Measurements from ENCODE around the gene AP2A2.

AP2A2 gene

GRCh38 chr11:925496-926301 is at the start of gene AP2A2:
Gene AP2A2 (plus strand): TSS chr11:925870. CDS start chr11:926022, 152 bp downstream.
- DNase-seq: peak; percentile 95

DNA sequence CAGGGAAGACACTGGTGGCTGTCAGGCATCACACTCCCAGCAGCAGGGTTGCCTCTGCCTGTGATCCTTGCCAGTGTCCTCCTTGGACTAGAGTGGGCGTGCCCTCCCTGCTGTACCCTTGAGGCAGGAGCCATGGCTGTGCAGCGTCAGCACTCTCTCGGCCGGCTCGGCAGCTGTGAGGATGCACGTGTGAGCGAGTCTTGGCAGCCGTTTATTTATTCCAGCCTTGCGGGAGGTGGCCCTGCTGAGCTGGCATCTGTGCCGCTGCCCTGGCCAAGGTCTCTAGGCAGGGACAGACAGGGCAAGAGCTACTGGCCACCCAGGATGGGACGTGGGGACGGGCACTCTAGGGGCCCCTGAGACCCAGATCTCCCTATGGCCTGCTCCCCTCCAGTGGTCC is 49.1 kb upstream of the AP2A2 start:
- no peak for DNase-seq

- DNase-seq: peak; percentile 74
Measured at GRCh38 chr11:877565-877964, 48.1 kb upstream of the AP2A2 start.

DNA sequence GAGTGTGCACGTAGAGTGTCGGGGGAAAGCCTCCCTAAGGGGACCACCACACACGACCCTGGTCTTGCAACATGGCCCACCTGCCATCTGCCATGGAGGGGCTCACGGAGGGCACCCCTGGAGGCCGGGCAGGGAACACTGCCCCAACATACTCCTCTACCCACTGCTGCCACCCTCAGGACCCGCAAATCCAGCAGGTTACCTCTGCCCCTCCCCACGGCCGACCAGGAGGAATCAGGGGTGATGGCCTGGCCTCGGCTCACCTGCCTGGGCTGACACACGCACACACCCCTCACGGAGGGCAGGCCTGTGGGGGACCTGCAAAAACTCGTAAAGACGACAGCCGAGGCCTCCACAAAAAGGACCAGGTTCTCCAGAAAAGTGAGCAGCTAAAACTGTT is 45.2 kb upstream of the AP2A2 start:
- no peak for DNase-seq

- no peak for DNase-seq
Measured at GRCh38 chr11:882596-882995, 43.1 kb upstream of the AP2A2 start.

DNA sequence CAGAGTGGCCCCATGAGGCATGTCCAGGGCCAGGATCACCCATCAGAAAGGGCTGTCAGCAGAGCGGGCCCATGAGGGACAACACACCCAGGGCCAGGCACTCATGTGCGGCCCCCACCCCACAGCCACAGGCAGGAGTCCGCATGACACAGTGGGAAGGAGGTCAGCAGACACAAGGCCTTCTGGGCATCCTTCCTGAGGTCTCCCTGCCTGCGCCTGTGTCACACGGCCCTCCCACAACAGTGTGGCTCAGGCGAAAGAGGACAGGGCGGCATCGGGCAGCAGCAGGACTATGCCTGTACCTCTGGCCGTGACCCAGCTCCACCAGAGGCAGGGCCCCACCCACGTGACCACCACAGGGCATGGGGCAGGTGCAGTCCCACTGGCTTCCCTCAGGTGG is 42.1 kb upstream of the AP2A2 start:
- no peak for DNase-seq

DNA sequence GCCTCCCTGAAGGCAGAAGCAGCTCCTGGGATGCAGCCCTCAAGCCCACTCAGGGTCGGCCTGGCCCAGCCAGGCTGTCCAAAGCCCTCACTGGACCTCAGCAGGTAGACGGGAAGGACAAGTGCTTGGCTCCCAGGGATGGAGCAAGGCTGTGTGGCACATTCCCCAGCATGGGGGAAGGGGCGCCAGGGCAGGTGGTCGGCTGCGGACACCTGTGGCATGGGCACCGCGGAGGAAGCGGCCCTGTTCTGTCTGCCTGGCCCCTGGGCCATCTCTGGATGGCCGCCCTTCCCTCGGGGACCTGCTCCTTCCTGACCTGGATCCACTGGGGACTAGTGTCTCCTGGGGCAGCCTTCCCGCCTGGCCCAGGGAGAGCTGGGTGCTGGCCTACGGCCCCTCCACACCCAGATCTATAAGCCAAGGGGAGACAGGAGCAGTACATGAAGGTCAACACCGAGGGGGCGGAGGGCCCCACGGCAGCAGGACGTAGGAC is 41.0 kb upstream of the AP2A2 start:
- DNase-seq: no peak

DNA sequence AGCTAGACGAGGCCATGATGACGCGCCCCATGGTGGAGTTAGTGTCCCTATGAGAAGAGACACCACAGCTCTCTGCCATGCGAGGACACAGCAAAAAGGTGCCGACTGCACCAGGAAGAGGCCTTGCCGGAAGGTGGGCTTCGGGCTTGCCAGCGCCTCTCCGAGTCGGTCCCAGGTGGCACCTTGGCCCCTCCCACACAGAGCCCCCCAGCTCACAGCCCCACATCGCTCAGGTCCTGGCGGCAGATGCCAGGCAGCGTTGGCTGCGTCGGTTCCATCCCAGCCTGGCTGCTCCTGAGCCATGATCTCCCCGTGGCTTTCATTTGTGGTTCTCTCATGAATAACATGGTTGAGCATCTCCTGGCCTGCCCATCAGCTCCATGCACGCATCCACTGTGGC is 39.1 kb upstream of the AP2A2 start:
- DNase-seq: no peak

GRCh38 chr11:887589-887988 is 38.1 kb upstream of the AP2A2 start:
- DNase-seq: no peak

DNA sequence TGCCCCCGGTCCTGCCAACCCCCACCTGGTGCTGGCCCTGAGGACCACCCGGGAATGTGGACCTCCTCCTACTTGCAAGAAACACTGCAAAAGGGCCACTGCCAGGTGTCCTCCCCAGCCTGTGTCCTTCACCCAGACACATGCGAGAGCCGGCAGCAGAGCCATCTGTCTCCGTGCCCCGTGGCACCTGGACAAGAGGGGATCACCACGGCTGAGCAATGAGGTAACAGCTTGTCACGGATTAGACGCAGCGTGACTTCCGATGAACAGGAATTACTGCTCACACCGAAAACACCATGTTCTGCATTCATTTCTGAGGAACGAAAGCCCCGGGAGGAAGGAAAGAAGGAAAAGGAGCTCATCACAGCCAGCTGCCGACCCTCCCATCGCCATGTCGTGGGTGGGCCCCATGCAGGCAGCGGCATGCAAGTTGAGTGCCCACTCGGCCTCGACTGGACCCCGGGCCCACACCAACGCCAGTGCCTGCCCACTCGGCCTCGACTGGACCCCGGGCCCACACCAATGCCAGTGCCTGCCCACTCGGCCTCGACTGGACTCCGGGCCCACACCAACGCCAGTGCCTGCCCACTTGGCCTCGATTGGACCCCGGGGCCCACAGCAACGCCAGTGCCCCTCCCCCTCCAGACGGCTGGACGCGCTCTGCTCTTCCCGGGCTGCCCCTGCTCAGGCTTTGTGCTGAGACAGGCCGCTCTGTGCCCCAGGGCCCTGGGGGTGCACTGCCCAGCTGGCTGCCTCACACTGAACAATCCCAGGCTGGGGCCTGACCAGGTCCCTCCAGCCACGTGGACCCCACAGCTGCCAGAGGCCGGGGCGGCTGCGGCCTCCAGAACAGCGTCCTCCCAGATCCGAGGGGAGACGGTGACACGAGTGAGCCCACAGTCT is 37.1 kb upstream of the AP2A2 start:
- no peak for DNase-seq

GRCh38 chr11:889257-889656 is 36.4 kb upstream of the AP2A2 start:
- no peak for DNase-seq

- no peak for DNase-seq
Measured at GRCh38 chr11:889687-890475, 35.8 kb upstream of the AP2A2 start.

- no peak for DNase-seq
Measured at GRCh38 chr11:890794-891540, 34.7 kb upstream of the AP2A2 start.

GRCh38 chr11:893008-893654 is 32.5 kb upstream of the AP2A2 start:
- DNase-seq: no peak

DNA sequence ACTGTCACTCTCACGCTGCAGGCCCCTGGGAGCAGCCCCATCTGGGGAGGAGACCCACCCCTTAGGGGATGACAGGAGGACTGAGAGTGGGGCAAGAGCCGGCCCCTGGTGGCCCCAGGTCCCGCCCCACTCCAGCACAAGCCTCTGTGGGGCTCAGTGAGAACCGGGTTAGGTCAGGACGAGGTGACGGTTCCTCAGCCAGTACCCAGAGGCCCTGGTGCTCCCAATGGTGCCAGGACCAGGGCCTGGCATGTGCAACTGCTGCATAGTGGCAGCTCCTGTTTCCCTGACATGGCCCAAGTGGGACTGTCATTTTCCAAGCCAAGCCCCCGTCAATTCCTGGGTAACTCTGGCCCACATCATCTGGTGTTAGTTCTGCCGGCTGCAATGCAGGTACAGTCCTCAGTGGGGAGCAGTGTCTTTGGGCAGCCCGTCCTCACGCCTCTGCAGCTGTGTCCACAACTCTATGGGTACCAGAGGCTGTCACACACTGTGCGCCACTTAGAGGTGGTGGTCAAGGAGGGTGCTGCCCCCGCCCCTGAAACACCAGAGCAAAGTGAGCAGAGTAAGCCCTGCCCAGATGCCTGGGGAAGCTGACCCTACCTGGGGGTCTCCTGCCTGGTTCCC is 31.0 kb upstream of the AP2A2 start:
- no peak for DNase-seq

DNA sequence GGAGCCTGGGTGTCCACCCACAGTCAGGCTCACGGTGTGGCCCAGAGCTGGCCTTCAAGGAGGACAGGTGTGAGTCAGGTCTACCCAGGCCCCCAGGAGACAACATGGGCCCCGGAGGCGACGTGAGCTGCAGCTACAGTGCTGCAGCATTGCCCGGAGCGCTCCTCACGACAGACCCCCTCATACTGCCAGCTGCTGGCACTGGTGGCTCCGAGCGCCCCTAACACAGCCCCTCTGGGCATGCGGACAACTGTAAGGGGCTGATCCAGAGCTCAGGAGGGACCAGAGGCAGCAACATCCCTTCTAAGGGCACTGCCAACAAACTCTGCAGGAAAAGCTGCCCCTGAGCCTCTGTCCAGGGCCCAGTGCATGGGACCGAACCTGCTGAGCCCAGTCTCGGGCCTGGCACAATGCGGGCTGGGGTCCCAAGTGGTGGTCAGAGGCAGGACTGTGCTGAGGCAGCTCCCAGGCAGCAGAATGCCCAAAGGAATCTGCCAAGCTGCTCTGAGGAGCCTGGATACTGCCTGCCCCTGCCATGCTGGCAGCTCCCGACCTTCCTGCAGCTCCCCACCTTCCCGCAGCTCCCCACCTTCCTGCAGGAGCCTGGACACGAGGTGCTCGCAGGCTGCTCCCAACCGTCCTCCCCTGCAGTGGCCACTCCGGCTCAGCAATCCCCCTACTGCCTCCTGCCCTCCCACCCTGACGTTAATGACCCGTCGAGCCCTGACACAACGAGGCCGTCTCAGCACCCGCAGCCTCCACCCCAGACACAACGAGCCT is 30.1 kb upstream of the AP2A2 start:
- no peak for DNase-seq

GRCh38 chr11:897253-898142 is 28.2 kb upstream of the AP2A2 start:
- DNase-seq: no peak

DNA sequence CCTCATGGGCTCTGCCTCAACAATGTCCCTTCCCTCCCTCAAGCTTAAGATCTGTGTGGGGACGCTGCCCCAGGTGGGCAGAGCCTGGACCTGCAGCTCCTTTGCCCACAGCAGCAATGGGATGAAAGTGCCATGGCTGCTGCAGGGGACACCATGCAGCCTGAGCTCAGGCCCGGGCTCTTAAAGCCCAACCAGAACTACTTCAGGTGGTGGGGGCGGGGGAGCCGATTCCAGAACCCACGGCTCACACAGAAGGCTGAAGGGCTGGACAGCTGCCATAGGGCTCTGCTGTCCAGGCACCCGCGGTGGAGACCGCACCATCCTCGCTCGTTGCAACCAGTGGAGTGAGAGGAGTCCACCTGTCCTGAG is 27.5 kb upstream of the AP2A2 start:
- peak; percentile 69 for DNase-seq

- DNase-seq: peak; percentile 30
Measured at GRCh38 chr11:898540-899190, 27.0 kb upstream of the AP2A2 start.

Measured in hematopoietic multipotent progenitor cell treated with erythropoietin and hydrocortisone succinate and interleukin-3 and kit ligand, for 4 days (in vitro differentiated cells).